IMR-90 (cell line): ENCODE measurements around the gene TCP11. TPM values are rescaled to one million over a fixed set of nuclear protein-coding genes. Genes with fewer than 3 reads are reported as not detected.

Experiments used
- ATAC-seq: fragments of 200-7000 bp; cut with Tn5 transposase; 2 replicates; pipeline ENCODE4 v1.9.1; 2020; ENCODE audit warnings: low read depth, mild to moderate bottlenecking, moderate library complexity
- BruUV-seq: library from RNA; stranded (reverse); fragments of 400-500 nt; replicated peaks from 2 replicates; lab custom pipeline; 2021; lab: Mats Ljungman, UMichigan
- CTCF ChIA-PET: fragments of 300-600 bp; formaldehyde crosslinking; extraction: SDS; loops from one replicate; lab custom pipeline; 2021; ENCODE audit warnings: antibody characterized with exemption; lab: Yijun Ruan, JAX
- POLR2A ChIA-PET: fragments of 300-600 bp; sonication (Branson Sonifier 250); formaldehyde crosslinking; loops from one replicate; lab custom pipeline; 2022; ENCODE audit warnings: antibody characterized with exemption; ENCODE audit not compliant: unreplicated experiment; lab: Charles Lee
- DNase-seq: peaks from one replicate; pipeline ENCODE4 v3.0.0; 2013
- H2AFZ ChIP-seq: replicated peaks from 2 replicates; pipeline ENCODE3; 2013; ENCODE audit warnings: low read length, mild to moderate bottlenecking; ENCODE audit not compliant: poor library complexity
- H2AK5ac ChIP-seq: 2 replicates; pipeline ENCODE4 v1.6.1; 2013; ENCODE audit warnings: low read depth, low read length, inconsistent platforms
- H2AK9ac ChIP-seq: replicated peaks from 2 replicates; pipeline ENCODE3; 2013; ENCODE audit warnings: mild to moderate bottlenecking, low read depth, low read length, moderate library complexity; ENCODE audit not compliant: poor library complexity
- H2BK120ac ChIP-seq: 2 replicates; pipeline ENCODE4 v1.6.1; 2013; ENCODE audit warnings: low read depth, low read length, inconsistent platforms
- H2BK15ac ChIP-seq: 3 replicates; pipeline ENCODE4 v1.6.1; 2013; ENCODE audit warnings: low read depth, low read length, inconsistent platforms
- H2BK20ac ChIP-seq: 2 replicates; pipeline ENCODE4 v1.6.1; 2013; ENCODE audit warnings: low read depth, mild to moderate bottlenecking, inconsistent platforms, low read length, moderate library complexity
- H2BK5ac ChIP-seq: 2 replicates; pipeline ENCODE4 v1.6.1; 2013; ENCODE audit warnings: mild to moderate bottlenecking, low read depth, low read length, inconsistent platforms; ENCODE audit not compliant: poor library complexity, severe bottlenecking
- H3K14ac ChIP-seq: replicated peaks from 2 replicates; pipeline ENCODE4 v1.6.1; 2013; ENCODE audit warnings: low read depth, low read length, inconsistent platforms
- H3K18ac ChIP-seq: 2 replicates; pipeline ENCODE4 v1.6.1; 2013; ENCODE audit warnings: low read depth, low read length, control low read depth
- H3K23ac ChIP-seq: 2 replicates; pipeline ENCODE4 v1.6.1; 2013; ENCODE audit warnings: low read depth, low read length, inconsistent platforms
- H3K27ac ChIP-seq: 2 replicates; pipeline ENCODE4 v1.5.1; 2013; ENCODE audit warnings: mild to moderate bottlenecking, control low read depth, low read length; ENCODE audit not compliant: insufficient read depth
- H3K27me3 ChIP-seq: 2 replicates; pipeline ENCODE4 v1.6.1; 2013; ENCODE audit warnings: low read length; ENCODE audit not compliant: control insufficient read depth, insufficient read depth
- H3K36me3 ChIP-seq: 2 replicates; pipeline ENCODE4 v1.6.1; 2013; ENCODE audit warnings: low read length, mixed read lengths; ENCODE audit not compliant: control insufficient read depth, insufficient read depth
- H3K4ac ChIP-seq: 2 replicates; pipeline ENCODE4 v1.6.1; 2013; ENCODE audit warnings: low read depth, low read length, inconsistent platforms
- H3K4me1 ChIP-seq: 2 replicates; pipeline ENCODE4 v1.6.1; 2013; ENCODE audit warnings: low read length, mixed read lengths; ENCODE audit not compliant: control insufficient read depth, insufficient read depth
- H3K4me2 ChIP-seq: 2 replicates; pipeline ENCODE4 v1.6.1; 2013; ENCODE audit warnings: low read depth, mild to moderate bottlenecking, control low read depth, low read length, moderate library complexity
- H3K4me3 ChIP-seq: 2 replicates; pipeline ENCODE4 v1.5.1; 2013; ENCODE audit warnings: low read depth, mild to moderate bottlenecking, control low read depth, low read length, moderate library complexity; ENCODE audit not compliant: insufficient read depth
- H3K56ac ChIP-seq: 2 replicates; pipeline ENCODE4 v1.6.1; 2013; ENCODE audit warnings: low read length, inconsistent platforms; ENCODE audit not compliant: insufficient read depth; ENCODE audit errors: extremely low read depth
- H3K79me1 ChIP-seq, 2 experiments: 2 replicates each; pipeline ENCODE4 v1.6.1; 2013; ENCODE audit warnings: low read length in 2 of 2, inconsistent platforms in 1 of 2, low read depth in 1 of 2
- H3K9ac ChIP-seq: 2 replicates; pipeline ENCODE4 v1.6.1; 2013; ENCODE audit warnings: low read depth, low read length, control low read depth
- H3K9me1 ChIP-seq: 2 replicates; pipeline ENCODE4 v1.6.1; 2013; ENCODE audit warnings: low read length, inconsistent platforms; ENCODE audit not compliant: insufficient read depth
- H3K9me3 ChIP-seq: 2 replicates; pipeline ENCODE4 v1.6.1; 2013; ENCODE audit warnings: low read length; ENCODE audit not compliant: control insufficient read depth, insufficient read depth
- H4K20me1 ChIP-seq: 2 replicates; pipeline ENCODE4 v1.6.1; 2013; ENCODE audit warnings: low read length, inconsistent platforms; ENCODE audit not compliant: insufficient read depth
- H4K5ac ChIP-seq: 2 replicates; pipeline ENCODE4 v1.6.1; 2013; ENCODE audit warnings: mild to moderate bottlenecking, low read depth, low read length, control low read depth
- H4K8ac ChIP-seq, 2 experiments: 2 replicates each; pipeline ENCODE4 v1.6.1; 2013; ENCODE audit warnings: low read depth in 2 of 2, low read length in 2 of 2, control low read depth in 1 of 2, inconsistent platforms in 1 of 2
- H4K91ac ChIP-seq: 2 replicates; pipeline ENCODE4 v1.6.1; 2013; ENCODE audit warnings: low read depth, low read length, inconsistent platforms; ENCODE audit not compliant: insufficient read depth
- BHLHE40 ChIP-seq: fragments of 150-350 bp; IDR thresholded peaks from 2 replicates; pipeline ENCODE4 v1.6.1; 2016; ENCODE audit warnings: mild to moderate bottlenecking, low read depth, low read length
- CEBPB ChIP-seq: IDR thresholded peaks from 2 replicates; pipeline ENCODE4 v1.6.1; 2012; ENCODE audit warnings: low read depth, low read length, improper control_type of control experiment
- CHD1 ChIP-seq: IDR thresholded peaks from 2 replicates; pipeline ENCODE4 v1.6.1; 2012; ENCODE audit warnings: low read depth, low read length, improper control_type of control experiment
- CTCF ChIP-seq: conservative IDR thresholded peaks from 2 replicates; pipeline ENCODE4 v1.5.1; 2012; ENCODE audit warnings: mild to moderate bottlenecking, low read depth, low read length, improper control_type of control experiment
- ELK1 ChIP-seq: fragments of 150-350 bp; IDR thresholded peaks from 2 replicates; pipeline ENCODE4 v1.6.1; 2016; ENCODE audit warnings: low read depth, mild to moderate bottlenecking, low read length, moderate library complexity, borderline replicate concordance
- FOS ChIP-seq: fragments of 150-350 bp; IDR thresholded peaks from 2 replicates; pipeline ENCODE4 v1.6.1; 2016; ENCODE audit warnings: low read depth, low read length
- MAFK ChIP-seq: IDR thresholded peaks from 2 replicates; pipeline ENCODE4 v1.6.1; 2012; ENCODE audit warnings: low read depth, low read length, improper control_type of control experiment
- MAZ ChIP-seq: IDR thresholded peaks from 2 replicates; pipeline ENCODE4 v1.6.1; 2012; ENCODE audit warnings: low read depth, mild to moderate bottlenecking, low read length, improper control_type of control experiment, moderate library complexity, borderline replicate concordance
- MXI1 ChIP-seq: IDR thresholded peaks from 2 replicates; pipeline ENCODE4 v1.6.1; 2012; ENCODE audit warnings: low read depth, mild to moderate bottlenecking, low read length, moderate library complexity, borderline replicate concordance
- NFE2L2 ChIP-seq: fragments of 150-350 bp; IDR thresholded peaks from 2 replicates; pipeline ENCODE4 v1.6.1; 2016; ENCODE audit warnings: low read depth, mild to moderate bottlenecking, low read length
- POLR2A ChIP-seq: IDR thresholded peaks from 2 replicates; pipeline ENCODE4 v1.6.1; 2012; ENCODE audit warnings: mild to moderate bottlenecking, low read depth, low read length
- RAD21 ChIP-seq: IDR thresholded peaks from 2 replicates; pipeline ENCODE4 v1.6.1; 2012; ENCODE audit warnings: low read length, improper control_type of control experiment
- RCOR1 ChIP-seq: IDR thresholded peaks from 2 replicates; pipeline ENCODE4 v1.6.1; 2012; ENCODE audit warnings: mild to moderate bottlenecking, low read length, improper control_type of control experiment; ENCODE audit not compliant: insufficient replicate concordance
- RFX5 ChIP-seq: IDR thresholded peaks from 2 replicates; pipeline ENCODE4 v1.8.0; 2012; ENCODE audit warnings: low read depth, mild to moderate bottlenecking, low read length, moderate library complexity
- SMC3 ChIP-seq: fragments of 150-350 bp; IDR thresholded peaks from 2 replicates; pipeline ENCODE4 v1.6.1; 2016; ENCODE audit warnings: low read depth, mild to moderate bottlenecking, antibody characterized with exemption, low read length, moderate library complexity
- USF2 ChIP-seq: fragments of 150-350 bp; IDR thresholded peaks from 2 replicates; pipeline ENCODE4 v1.6.1; 2017; ENCODE audit warnings: mild to moderate bottlenecking, antibody characterized with exemption, low read length, low read depth
- WGBS, 2 experiments: methylation state at CpG; one replicate each; pipeline versions ENCODE4 v1.1.5 to v1.1.7; 2013; ENCODE audit warnings: missing lambda C conversion rate in 2 of 2; ENCODE audit not compliant: insufficient read length in 1 of 2; ENCODE audit errors: extremely low coverage in 2 of 2; 5-methylcytosine and 5-hydroxymethylcytosine counted together
- dilution Hi-C: fragments of 300-500 bp; cut with HindIII; formaldehyde crosslinking; loops from one replicate; pipeline ENCODE4 v1.14.3; 2018; ENCODE audit warnings: low sequenced_read_pairs; ENCODE audit not compliant: unreplicated experiment
- in situ Hi-C: fragments of 300-500 bp; cut with MboI; formaldehyde crosslinking; loops from 3 replicates; pipeline ENCODE4 v1.14.3; 2019; ENCODE audit warnings: low sequenced_read_pairs, inconsistent platforms, mixed read lengths
- intact Hi-C: fragments of 100-400 bp; cut with micrococcal nuclease; formaldehyde crosslinking; loops from 2 replicates; pipeline ENCODE4 v1.10.0; 2022
- polyA plus RNA-seq, 3 experiments: library from polyadenylated mRNA; depleted of rRNA; stranded (reverse); fragments of >200 nt; gene quantifications; 2 replicates each; pipeline ENCODE4 v1.2.3, GENCODE V29; 2012; ENCODE audit warnings: low replicate concordance in 1 of 3
- total RNA-seq: library from RNA; depleted of rRNA; stranded (reverse); fragments of >200 nt; gene quantifications from 2 replicates; pipeline ENCODE4 v1.2.3, GENCODE V29; 2012

Gene TCP11
- total and polyA plus RNA-seq, 2 of the 4 experiments (the other 2 are of a cell fraction) = 0.34 to 0.36 TPM

- dilution Hi-C loops = no loop called here
- H4K91ac ChIP-seq = no peak overlapping the region
- H3K14ac ChIP-seq = no peak overlapping the region
- no peak overlapping the region for H3K4me2 ChIP-seq
- no peak overlapping the region for H3K23ac ChIP-seq
- no peak overlapping the region for H3K4me3 ChIP-seq
- no peak overlapping the region for H2AFZ ChIP-seq
- DNase-seq (no peak), ATAC-seq (no peak)
- H3K36me3 ChIP-seq = peaks cover 59% of the 10 kb centered on the region
- WGBS, 2 experiments = 68% methylated on average over 3 of the region's 12 CpGs; no CpG with 5 or more reads in 1 of the 2 experiments
- no peak overlapping the region for H3K27ac ChIP-seq
- H3K27me3 ChIP-seq = no peaks in the 10 kb centered on the region
- H3K9me3 ChIP-seq = no peaks in the 10 kb centered on the region
- H2BK120ac ChIP-seq = no peak overlapping the region
- no peaks in the 10 kb centered on the region; the same call in 1 of the 2 replicates for H4K20me1 ChIP-seq
- H2AK5ac ChIP-seq = no peak overlapping the region
- POLR2A ChIA-PET = no interaction called here
- H4K5ac ChIP-seq = no peak overlapping the region
- H2BK5ac ChIP-seq = no peak overlapping the region
- H3K56ac ChIP-seq = no peak overlapping the region
- 0 out of 2 replicates have a peak, but pooled peaks cover 4% of the 10 kb centered on the region for H3K9me1 ChIP-seq
- intact Hi-C loops = no loop called here
- CTCF ChIA-PET = no interaction called here
- no peak overlapping the region for H3K9ac ChIP-seq
- TF ChIP-seq RCOR1 (no peak), RFX5 (no peak), MAFK (no peak), ELK1 (no peak), CEBPB (no peak), SMC3 (no peak), FOS (no peak), USF2 (no peak), RAD21 (no peak), NFE2L2 (no peak), MAZ (no peak), BHLHE40 (no peak), POLR2A (no peak), CHD1 (no peak), CTCF (no peak), MXI1 (no peak)
- no peak overlapping the region for H3K4ac ChIP-seq
- no peak overlapping the region for H4K8ac ChIP-seq
- H3K18ac ChIP-seq = no peak overlapping the region
- no peak overlapping the region for H2BK15ac ChIP-seq
- in situ Hi-C loops = no loop called here
- H2AK9ac ChIP-seq = no peak overlapping the region
- H3K4me1 ChIP-seq = peaks cover 5% of the 10 kb centered on the region
- H3K79me1 ChIP-seq = no peaks in the 10 kb centered on the region
- H2BK20ac ChIP-seq = no peak overlapping the region
- no TSS peak for BruUV-seq
Observed at GRCh38 chr6:35084511-35085203, 56.5 kb downstream of the TCP11 start.
